ENCODE data around the gene TOP2B. TPM values are rescaled to one million over a fixed set of nuclear protein-coding genes. Genes with fewer than 3 reads are reported as not detected.

The TOP2B gene
- total and polyA plus RNA-seq, 9 of the 15 experiments (the other 6 are each of a cell fraction or from before 2014, with no cell fraction given) = 45.3 to 186 (median 134) TPM

DNA sequence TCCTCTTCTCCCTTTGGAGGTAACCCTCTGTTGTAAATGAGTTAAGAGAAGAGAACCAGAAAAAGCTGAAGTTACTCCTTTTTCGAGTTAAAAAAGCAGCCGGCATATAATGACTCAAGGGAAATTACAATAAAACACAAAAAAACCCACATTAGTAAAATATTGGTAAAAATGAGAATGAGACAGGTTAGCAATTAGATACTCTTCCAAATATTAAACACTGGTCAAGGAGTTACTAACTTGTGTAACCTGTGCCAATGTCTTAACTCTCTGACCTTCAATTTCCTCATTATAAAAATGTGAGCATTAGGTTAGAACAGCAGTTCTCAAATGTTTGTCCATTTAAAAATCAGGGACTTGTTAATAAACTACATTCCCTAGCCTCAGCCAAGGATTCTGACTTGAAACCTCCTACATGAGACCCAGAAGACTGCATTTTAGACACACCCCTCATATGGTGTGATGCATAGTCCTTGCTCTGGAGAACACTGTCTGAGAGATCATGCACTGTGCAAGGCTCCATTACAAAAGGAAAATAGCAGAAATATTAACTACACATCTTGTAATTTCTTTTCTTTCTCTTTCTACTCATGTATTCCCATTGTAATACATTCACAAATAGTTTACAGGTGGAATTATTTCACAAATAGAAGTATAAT, 42.7 kb upstream of the TOP2B start (continued):
- TF ChIP-seq, protein P1, sequence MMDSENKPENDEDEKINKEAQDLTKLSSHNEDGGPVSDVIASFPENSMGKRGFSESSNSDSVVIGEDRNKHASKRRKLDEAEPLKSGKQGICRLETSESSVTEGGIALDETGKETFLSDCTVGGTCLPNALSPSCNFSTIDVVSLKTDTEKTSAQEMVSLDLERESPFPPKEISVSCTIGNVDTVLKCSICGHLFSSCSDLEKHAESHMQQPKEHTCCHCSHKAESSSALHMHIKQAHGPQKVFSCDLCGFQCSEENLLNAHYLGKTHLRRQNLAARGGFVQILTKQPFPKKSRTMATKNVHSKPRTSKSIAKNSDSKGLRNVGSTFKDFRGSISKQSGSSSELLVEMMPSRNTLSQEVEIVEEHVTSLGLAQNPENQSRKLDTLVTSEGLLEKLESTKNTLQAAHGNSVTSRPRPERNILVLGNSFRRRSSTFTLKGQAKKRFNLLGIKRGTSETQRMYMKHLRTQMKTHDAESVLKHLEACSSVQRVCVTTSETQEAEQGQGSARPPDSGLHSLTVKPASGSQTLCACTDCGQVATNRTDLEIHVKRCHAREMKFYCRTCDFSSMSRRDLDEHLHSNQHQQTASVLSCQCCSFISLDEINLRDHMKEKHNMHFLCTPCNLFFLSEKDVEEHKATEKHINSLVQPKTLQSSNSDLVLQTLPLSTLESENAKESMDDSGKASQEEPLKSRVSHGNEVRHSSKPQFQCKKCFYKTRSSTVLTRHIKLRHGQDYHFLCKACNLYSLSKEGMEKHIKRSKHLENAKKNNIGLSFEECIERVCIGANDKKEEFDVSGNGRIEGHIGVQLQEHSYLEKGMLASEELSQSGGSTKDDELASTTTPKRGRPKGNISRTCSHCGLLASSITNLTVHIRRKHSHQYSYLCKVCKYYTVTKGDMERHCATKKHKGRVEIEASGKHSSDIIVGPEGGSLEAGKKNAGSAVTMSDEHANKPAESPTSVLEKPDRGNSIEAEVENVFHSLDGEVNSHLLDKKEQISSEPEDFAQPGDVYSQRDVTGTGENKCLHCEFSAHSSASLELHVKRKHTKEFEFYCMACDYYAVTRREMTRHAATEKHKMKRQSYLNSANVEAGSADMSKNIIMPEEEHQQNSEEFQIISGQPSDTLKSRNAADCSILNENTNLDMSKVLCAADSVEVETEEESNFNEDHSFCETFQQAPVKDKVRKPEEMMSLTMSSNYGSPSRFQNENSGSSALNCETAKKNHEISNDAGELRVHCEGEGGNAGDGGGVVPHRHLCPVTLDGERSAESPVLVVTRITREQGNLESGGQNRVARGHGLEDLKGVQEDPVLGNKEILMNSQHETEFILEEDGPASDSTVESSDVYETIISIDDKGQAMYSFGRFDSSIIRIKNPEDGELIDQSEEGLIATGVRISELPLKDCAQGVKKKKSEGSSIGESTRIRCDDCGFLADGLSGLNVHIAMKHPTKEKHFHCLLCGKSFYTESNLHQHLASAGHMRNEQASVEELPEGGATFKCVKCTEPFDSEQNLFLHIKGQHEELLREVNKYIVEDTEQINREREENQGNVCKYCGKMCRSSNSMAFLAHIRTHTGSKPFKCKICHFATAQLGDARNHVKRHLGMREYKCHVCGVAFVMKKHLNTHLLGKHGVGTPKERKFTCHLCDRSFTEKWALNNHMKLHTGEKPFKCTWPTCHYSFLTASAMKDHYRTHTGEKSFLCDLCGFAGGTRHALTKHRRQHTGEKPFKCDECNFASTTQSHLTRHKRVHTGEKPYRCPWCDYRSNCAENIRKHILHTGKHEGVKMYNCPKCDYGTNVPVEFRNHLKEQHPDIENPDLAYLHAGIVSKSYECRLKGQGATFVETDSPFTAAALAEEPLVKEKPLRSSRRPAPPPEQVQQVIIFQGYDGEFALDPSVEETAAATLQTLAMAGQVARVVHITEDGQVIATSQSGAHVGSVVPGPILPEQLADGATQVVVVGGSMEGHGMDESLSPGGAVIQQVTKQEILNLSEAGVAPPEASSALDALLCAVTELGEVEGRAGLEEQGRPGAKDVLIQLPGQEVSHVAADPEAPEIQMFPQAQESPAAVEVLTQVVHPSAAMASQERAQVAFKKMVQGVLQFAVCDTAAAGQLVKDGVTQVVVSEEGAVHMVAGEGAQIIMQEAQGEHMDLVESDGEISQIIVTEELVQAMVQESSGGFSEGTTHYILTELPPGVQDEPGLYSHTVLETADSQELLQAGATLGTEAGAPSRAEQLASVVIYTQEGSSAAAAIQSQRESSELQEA (IDR thresholded peaks at IDR 0.05; ENCODE audit: low read depth) = no peak
- TF ChIP-seq ZBTB1 (CRISPR knock-in tag; IDR thresholded peaks at IDR 0.05; ENCODE audit: borderline replicate concordance, low read depth) = no peak
- no peak for TF ChIP-seq PHB (CRISPR knock-in tag; IDR thresholded peaks at IDR 0.05)
- TF ChIP-seq STAT5B (CRISPR knock-in tag; IDR thresholded peaks at IDR 0.05) = no peak
- no peak for TF ChIP-seq HDAC8 (tag; IDR thresholded peaks at IDR 0.05)
- TF ChIP-seq PML (IDR thresholded peaks at IDR 0.05; ENCODE audit: low read length) = no peak
- no peak for TF ChIP-seq ARID4B (CRISPR knock-in tag; IDR thresholded peaks at IDR 0.05)
- TF ChIP-seq HDAC1 (IDR thresholded peaks at IDR 0.05) = no peak
- TF ChIP-seq MCM5 (IDR thresholded peaks at IDR 0.05; ENCODE audit: low read depth) = no peak
